HEK293 (cell line): Measurements from ENCODE around the gene B3GALT5.
A peak's percentile ranks its signal among the peaks of the same experiment; 100 is the strongest.

Experiments used
- CTCF ChIA-PET: fragments of 350-600 bp; formaldehyde crosslinking; extraction: SDS; loops from one replicate; lab custom pipeline; 2021; ENCODE audit warnings: antibody characterized with exemption; lab: Yijun Ruan, JAX
- POLR2A ChIA-PET: fragments of 300-600 bp; formaldehyde crosslinking; extraction: SDS; loops from one replicate; lab custom pipeline; 2020; ENCODE audit warnings: antibody characterized with exemption, inconsistent platforms; lab: Yijun Ruan, JAX
- H3K27ac ChIP-seq: fragments of 200-500 bp; sonication (Bioruptor generic); 2 replicates; pipeline ENCODE4 v1.5.1; 2014; ENCODE audit warnings: low read depth, low read length, control low read depth, inconsistent platforms; ENCODE audit errors: extremely low read depth
- H3K36me3 ChIP-seq, 2 experiments: fragments of 200-500 bp in 1 of 2; sonication (Bioruptor generic) in 1 of 2; 1 replicate in 1 of 2; 2 replicates in 1 of 2; pipeline ENCODE4 v1.5.1; 2014 to 2017; ENCODE audit warnings: inconsistent platforms in 2 of 2, low read length in 2 of 2; ENCODE audit not compliant: control insufficient read depth in 2 of 2, insufficient read depth in 1 of 2
- H3K4me1 ChIP-seq: fragments of 200-500 bp; sonication (Bioruptor generic); 2 replicates; pipeline ENCODE4 v1.5.1; 2014; ENCODE audit warnings: mild to moderate bottlenecking, low read length, inconsistent platforms; ENCODE audit not compliant: control insufficient read depth, insufficient read depth
- H3K4me3 ChIP-seq: 2 replicates; pipeline ENCODE4 v1.5.1; 2011; ENCODE audit warnings: low read depth, mild to moderate bottlenecking, control low read depth, low read length, moderate library complexity
- H3K9me3 ChIP-seq: fragments of 200-500 bp; sonication (Bioruptor generic); 2 replicates; pipeline ENCODE4 v1.5.1; 2014; ENCODE audit warnings: low read depth, low read length, inconsistent platforms; ENCODE audit not compliant: control insufficient read depth, insufficient read depth
- CTCF ChIP-seq: fragments of 450-650 bp; formaldehyde crosslinking; IDR thresholded peaks from 2 replicates; pipeline ENCODE4 v1.5.1; 2016; ENCODE audit warnings: missing biosample characterization, missing genetic modification characterization
- EGR2 ChIP-seq: fragments of 450-650 bp; formaldehyde crosslinking; IDR thresholded peaks from 2 replicates; pipeline ENCODE4 v1.5.1; 2016; ENCODE audit warnings: low read depth, missing biosample characterization, missing genetic modification characterization
- PBX3 ChIP-seq: sonication (generic); formaldehyde crosslinking; IDR thresholded peaks from 2 replicates; pipeline ENCODE4 v1.8.1; 2022; ENCODE audit warnings: mild to moderate bottlenecking, moderate library complexity, missing genetic modification reagents
- RBAK ChIP-seq: fragments of 450-650 bp; formaldehyde crosslinking; IDR thresholded peaks from 2 replicates; pipeline ENCODE4 v1.5.1; 2016; ENCODE audit warnings: missing biosample characterization, missing genetic modification characterization
- ZFP69B ChIP-seq: fragments of 450-650 bp; formaldehyde crosslinking; IDR thresholded peaks from 2 replicates; pipeline ENCODE4 v1.5.1; 2016; ENCODE audit warnings: missing biosample characterization, missing genetic modification characterization
- ZNF148 ChIP-seq: fragments of 450-650 bp; formaldehyde crosslinking; IDR thresholded peaks from 2 replicates; pipeline ENCODE4 v1.5.0; 2017; ENCODE audit warnings: missing biosample characterization, missing genetic modification characterization, borderline replicate concordance
- ZNF157 ChIP-seq: fragments of 450-650 bp; formaldehyde crosslinking; IDR thresholded peaks from 2 replicates; pipeline ENCODE4 v1.5.1; 2016; ENCODE audit warnings: missing biosample characterization, missing genetic modification characterization
- ZNF366 ChIP-seq: fragments of 450-650 bp; formaldehyde crosslinking; conservative IDR thresholded peaks from 2 replicates; pipeline ENCODE4 v1.5.1; 2016; ENCODE audit warnings: missing biosample characterization, missing genetic modification characterization
- ZNF398 ChIP-seq: fragments of 450-650 bp; formaldehyde crosslinking; IDR thresholded peaks from 2 replicates; pipeline ENCODE4 v1.5.1; 2017; ENCODE audit warnings: missing biosample characterization, missing genetic modification characterization
- ZNF610 ChIP-seq: fragments of 450-650 bp; formaldehyde crosslinking; IDR thresholded peaks from 2 replicates; pipeline ENCODE4 v1.5.1; 2016; ENCODE audit warnings: missing biosample characterization, missing genetic modification characterization, borderline replicate concordance
- ZNF707 ChIP-seq: fragments of 450-650 bp; formaldehyde crosslinking; IDR thresholded peaks from 2 replicates; pipeline ENCODE4 v1.5.1; 2016; ENCODE audit warnings: missing biosample characterization, missing genetic modification characterization
- ZNF785 ChIP-seq: fragments of 450-650 bp; formaldehyde crosslinking; IDR thresholded peaks from 2 replicates; pipeline ENCODE4 v1.5.1; 2016; ENCODE audit warnings: missing biosample characterization, missing genetic modification characterization
- ZSCAN30 ChIP-seq: fragments of 450-650 bp; IDR thresholded peaks from 2 replicates; pipeline ENCODE4 v1.5.1; 2018; ENCODE audit warnings: missing biosample characterization, mild to moderate bottlenecking, missing genetic modification characterization, moderate library complexity

The B3GALT5 gene

GRCh38 chr21:39712976-39713375 lies 100.2 kb downstream of the B3GALT5 start:
- CTCF ChIA-PET: interaction anchor here (0.6 to 9.0 kb wide), 3 partner anchors 10 to 195 kb away, joined by 3 to 172 read pairs (median 8); no protein-coding TSS in a partner anchor
- H3K4me3 ChIP-seq: no peak overlapping the region
- H3K9me3 ChIP-seq: no peaks in the 10 kb centered on the region
- no peaks in the 10 kb centered on the region for H3K4me1 ChIP-seq
- H3K36me3 ChIP-seq: no peaks in the 10 kb centered on the region
- POLR2A ChIA-PET: no interaction called here
- TF ChIP-seq ZNF148: no peak
- TF ChIP-seq CTCF (tag by site-specific recombination): 0 out of 2 replicates have a peak, but pooled peaks have one; percentile 9
- TF ChIP-seq, all 188 proteins: peak for 1
- no peak overlapping the region for H3K27ac ChIP-seq

- H3K27ac ChIP-seq: no peak overlapping the region
- no peaks in the 10 kb centered on the region for H3K9me3 ChIP-seq
- no peaks in the 10 kb centered on the region for H3K36me3 ChIP-seq
- TF ChIP-seq ZNF157 (tag by site-specific recombination) (peak; percentile 90), ZNF785 (tag by site-specific recombination) (no peak)
- no peaks in the 10 kb centered on the region for H3K4me1 ChIP-seq
- ChIA-PET POLR2A (no interaction called here), CTCF (interaction anchor here (0.5 to 9.0 kb wide), 7 partner anchors 9 to 195 kb away, joined by 3 to 172 read pairs (median 4); no protein-coding TSS in a partner anchor)
- no peak overlapping the region for H3K4me3 ChIP-seq
Observed at GRCh38 chr21:39713905-39714304, 101.2 kb downstream of the B3GALT5 start.

GRCh38 chr21:39714331-39714730 lies 101.6 kb downstream of the B3GALT5 start:
- no peak for TF ChIP-seq PBX3 (CRISPR knock-in tag)
- no peak for TF ChIP-seq ZNF398 (tag by site-specific recombination)
- no peak for TF ChIP-seq RBAK (tag by site-specific recombination)
- no peak for TF ChIP-seq ZNF366 (tag by site-specific recombination)
- no peak for TF ChIP-seq ZSCAN30 (tag by site-specific recombination)
- no peak for TF ChIP-seq EGR2 (tag by site-specific recombination)
- TF ChIP-seq ZNF610 (tag by site-specific recombination): no peak
- TF ChIP-seq ZFP69B (tag by site-specific recombination): no peak
- no peak for TF ChIP-seq ZNF707 (tag by site-specific recombination)
- H3K27ac ChIP-seq: no peak overlapping the region
- no peaks in the 10 kb centered on the region for H3K9me3 ChIP-seq
- H3K4me3 ChIP-seq: no peak overlapping the region
- H3K4me1 ChIP-seq: no peaks in the 10 kb centered on the region
- CTCF ChIA-PET: interaction anchor here (0.6 to 9.0 kb wide), 6 partner anchors 9 to 196 kb away, joined by 3 to 172 read pairs (median 4); no protein-coding TSS in a partner anchor
- no peaks in the 10 kb centered on the region for H3K36me3 ChIP-seq
- POLR2A ChIA-PET: no interaction called here
